SK-N-DZ (cell line): ENCODE results near the gene NUP93.
A peak's percentile ranks its signal among the peaks of the same experiment; 100 is the strongest.

Source experiments
- DNase-seq: peaks from one replicate; pipeline ENCODE4 v3.0.0-alpha.2; 2015; ENCODE audit warnings: low spot score

NUP93 gene

GRCh38 chr16:56742030-56742984 lies 12.4 kb downstream of the NUP93 start:
- DNase-seq = no peak

- DNase-seq = no peak
Measured at GRCh38 chr16:56743840-56744239, 13.9 kb downstream of the NUP93 start.

DNA sequence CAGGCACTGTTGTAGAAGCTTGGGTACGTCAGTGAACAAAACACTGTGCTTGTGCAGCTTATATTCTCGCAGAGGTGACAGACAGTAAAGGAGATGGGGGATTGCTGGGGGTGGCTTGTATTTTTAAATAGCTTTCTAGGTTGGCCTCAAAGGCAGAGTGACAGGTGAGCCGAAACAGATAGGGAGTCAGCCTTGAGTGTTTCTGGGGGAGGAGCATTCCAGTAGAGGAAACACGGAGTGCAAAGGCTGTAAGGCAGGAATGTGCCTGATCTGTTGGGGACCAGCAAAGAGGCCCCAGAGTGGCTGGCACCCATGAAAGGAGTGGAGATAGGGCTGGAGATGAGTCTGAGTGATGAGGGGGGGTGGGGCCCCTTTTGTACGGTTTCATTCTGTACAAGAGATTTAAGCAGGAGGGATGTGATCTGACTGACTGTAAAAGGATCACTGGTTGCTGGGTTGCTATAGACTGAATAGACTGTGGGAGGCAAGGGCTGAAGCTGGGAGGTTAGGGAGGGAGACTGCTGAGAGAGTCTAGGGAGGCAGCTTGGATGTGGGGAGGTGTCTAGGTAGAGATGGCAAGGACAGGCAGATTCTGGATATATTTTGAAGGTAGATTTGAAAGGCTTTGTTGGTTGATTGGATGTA lies 15.2 kb downstream of the NUP93 start:
- no peak for DNase-seq

DNA sequence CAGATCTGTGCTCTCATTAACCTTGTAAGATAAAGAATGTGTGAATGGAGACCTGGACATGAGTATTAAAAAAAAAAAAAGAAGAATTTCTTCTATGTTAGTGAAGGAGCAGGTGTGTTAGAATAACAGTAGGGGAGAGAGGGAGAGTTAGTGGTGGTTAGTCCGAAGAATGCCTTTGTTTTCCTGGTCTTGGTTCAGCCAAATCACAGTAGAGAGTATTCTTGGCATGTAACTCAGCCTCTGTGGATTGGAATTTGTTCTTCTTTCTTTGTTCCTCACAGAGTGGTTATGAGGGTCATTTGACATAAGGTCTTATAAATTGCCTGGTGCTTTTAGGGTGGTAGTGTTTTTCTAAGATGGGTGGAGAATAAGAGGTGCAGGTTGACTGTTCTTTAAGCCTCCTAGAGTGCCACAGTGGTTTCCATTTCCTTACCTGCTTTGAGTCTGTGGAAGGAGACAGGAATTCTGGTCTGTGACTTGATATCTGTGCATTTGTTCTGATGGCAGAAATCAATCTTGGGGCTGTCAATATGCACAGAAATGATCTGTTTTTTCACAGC lies 17.6 kb downstream of the NUP93 start:
- DNase-seq = no peak

DNA sequence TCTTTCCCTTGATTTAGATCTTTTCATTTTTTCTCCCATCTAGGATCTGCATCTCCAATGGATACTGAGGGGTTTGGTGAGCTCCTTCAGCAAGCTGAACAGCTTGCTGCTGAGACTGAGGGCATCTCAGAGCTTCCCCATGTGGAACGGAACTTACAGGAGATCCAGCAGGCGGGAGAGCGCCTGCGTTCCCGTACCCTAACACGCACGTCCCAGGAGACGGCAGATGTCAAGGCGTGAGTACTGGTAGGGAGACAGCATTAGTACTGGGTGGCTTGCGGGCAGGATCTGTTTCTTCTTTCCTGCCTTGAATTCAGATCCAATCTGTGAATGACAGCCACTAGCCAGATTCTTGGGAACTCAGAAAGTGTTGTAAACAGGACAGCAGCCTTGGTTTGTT lies 18.3 kb downstream of the NUP93 start:
- no peak for DNase-seq

- no peak for DNase-seq
Measured at GRCh38 chr16:56748826-56749225, 18.9 kb downstream of the NUP93 start.

DNA sequence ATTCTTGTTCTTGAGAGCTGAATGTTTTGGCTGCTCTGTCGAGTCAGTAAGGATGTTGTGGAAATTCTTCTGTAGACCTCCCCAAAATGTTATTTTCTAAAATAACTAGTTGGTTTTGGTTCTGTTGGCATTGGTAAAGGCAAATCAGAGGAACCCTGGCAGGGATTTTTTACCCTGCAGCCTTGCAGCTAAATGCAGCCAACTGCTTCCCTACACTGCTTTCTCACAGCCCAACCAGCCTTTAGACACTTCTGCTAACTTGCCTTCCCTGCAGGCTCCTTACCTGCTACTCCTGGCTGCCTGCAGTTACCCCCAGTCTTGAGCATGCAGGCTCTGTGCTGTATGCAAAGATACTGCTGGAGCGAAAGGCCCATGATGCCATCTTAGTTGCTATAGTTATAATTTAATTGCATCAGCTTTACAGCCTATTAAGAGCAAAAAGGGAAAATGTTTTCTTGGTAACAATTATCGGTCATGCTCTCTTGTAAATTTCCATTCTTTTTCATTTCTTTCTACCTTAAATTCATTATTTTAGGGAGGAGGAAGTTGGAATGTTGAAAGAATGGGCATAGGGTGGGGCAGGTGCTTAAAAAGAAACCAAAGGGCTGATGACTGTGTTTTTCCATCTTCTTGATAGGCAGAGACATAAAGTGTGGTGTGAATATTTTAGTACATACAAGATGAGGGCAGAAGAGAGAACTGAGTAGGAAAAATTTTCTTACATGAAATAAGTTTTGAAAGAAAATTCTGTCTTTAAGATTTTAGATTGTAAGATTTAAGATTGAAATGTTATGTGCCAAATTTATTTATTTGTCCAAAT lies 20.0 kb downstream of the NUP93 start:
- DNase-seq = no peak

DNA sequence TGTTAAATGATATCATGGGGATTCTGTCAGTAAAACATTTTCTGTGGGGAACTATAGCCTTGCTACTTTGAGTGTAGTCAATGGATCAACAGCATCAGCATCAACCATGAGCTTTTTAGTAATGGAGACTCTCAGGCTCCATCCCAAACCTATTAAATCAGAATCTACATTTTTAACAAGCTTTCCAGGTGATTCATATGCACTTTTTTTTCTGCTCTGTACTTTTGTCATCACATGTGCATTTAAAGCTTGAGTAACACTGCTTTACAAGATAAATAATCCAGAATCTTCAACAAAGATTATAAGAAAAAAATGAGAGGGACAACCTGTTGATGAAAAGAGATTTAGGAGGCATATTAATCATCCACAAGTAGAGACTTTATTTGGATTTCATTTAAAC lies 23.5 kb downstream of the NUP93 start:
- DNase-seq = no peak

- no peak for DNase-seq
Measured at GRCh38 chr16:56755038-56755437, 25.1 kb downstream of the NUP93 start.

- no peak for DNase-seq
Measured at GRCh38 chr16:56758432-56758831, 28.5 kb downstream of the NUP93 start.

- DNase-seq = no peak
Measured at GRCh38 chr16:56758930-56759329, 29.0 kb downstream of the NUP93 start.

DNA sequence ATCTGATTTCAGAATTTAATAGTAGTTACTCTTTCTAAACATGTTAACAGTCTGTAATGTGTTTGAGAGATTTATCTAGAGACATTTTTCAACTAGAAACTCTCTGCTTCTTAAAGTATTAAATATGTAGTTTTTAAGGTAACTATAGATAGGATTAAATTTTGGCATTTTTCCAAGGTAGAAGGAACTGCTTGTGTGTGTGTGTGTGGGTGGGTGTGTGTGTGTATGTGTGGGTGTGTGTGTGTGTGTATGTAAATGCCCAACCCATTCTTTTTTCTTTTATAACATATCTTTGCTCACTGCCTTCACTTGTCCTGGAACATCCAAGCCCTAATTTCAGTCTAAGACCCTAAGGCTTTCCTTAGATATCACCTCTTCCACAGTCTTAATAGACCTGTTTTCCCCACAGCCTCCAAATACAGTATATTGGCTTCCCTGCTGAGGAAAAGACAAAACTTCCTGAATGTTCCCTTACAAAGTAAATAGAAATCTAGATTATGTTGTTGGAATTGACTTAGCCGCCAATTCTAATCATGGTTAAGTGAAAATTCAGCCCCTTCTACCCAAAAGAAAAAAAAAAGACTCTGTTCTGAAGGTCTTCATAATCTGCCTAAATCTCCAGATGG lies 33.5 kb downstream of the NUP93 start:
- no peak for DNase-seq

DNA sequence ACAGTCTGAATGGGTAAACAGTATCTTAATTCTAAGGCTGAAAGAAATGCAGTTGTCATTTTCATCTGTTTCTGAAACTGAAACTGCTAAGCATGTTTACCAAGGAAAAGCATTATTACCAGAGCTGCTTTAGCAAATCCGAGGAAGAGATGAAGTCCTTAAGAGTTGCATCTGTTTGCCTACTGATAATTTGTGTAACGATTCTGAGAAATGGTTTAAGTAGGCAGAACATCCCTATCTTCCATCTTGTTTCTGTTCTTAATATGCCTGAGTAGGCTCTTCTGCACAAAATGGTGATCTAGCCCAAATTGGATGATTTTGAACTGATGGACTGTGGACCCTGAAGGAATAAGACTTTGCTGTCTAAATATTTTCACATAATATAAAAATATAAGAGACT lies 34.9 kb downstream of the NUP93 start:
- DNase-seq = no peak

GRCh38 chr16:56765949-56766348 lies 36.0 kb downstream of the NUP93 start:
- DNase-seq = no peak

DNA sequence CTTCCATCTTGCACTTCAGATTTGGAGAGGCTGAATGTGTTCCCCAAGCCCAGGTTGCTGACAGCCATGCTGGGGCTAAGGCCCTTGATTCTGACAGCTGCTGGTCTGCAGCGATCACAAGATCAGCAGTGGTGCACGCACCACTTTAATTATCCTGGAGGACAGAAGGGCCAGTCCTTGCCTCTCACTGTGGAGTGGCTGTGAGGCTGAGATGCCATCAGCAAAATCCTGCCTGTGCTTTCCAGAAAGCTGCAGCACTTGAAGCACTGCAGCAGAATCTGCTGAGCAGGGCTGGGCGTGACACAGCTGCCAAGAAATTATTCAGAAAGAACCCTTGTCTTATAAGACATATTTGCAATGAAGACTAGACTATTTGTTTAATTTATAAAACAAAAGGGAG lies 37.1 kb downstream of the NUP93 start:
- DNase-seq = peak; percentile 48

GRCh38 chr16:56769677-56770076 lies 39.7 kb downstream of the NUP93 start:
- no peak for DNase-seq

DNA sequence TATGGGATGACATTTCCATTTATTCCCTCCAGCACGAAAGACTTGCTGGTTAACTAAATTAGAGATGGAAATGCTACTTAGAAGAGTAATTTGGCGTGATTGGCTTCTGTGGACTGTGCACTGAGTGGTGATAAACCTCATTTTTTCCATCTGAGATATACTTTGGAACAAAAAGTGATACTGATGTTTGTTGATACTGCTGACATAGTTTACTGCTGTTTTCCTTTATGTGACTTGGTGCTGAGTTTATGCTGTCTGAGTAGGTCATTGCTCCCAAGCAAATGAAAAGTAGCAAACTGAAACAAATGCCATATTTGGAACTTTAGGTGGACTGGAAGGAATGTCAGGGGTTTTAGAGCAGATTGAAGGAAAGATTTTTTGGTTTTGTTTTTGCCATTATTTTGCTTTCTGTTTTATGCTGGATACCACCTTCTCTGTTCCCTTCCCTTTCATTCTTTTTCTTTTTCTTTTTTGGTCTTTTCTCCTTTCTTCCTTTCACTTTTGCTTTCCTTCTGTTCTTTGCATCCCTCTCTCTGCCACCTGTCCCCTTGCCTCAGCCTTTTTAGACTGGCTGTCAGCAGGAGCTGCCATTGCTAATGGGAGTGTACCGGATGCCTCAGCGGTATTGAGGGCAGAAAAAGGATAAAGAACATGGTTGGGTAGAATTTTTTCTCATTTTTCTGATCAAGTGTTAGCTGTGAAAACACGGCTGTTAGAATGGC lies 41.8 kb downstream of the NUP93 start:
- no peak for DNase-seq

- no peak for DNase-seq
Measured at GRCh38 chr16:56773532-56773931, 43.6 kb downstream of the NUP93 start.

DNA sequence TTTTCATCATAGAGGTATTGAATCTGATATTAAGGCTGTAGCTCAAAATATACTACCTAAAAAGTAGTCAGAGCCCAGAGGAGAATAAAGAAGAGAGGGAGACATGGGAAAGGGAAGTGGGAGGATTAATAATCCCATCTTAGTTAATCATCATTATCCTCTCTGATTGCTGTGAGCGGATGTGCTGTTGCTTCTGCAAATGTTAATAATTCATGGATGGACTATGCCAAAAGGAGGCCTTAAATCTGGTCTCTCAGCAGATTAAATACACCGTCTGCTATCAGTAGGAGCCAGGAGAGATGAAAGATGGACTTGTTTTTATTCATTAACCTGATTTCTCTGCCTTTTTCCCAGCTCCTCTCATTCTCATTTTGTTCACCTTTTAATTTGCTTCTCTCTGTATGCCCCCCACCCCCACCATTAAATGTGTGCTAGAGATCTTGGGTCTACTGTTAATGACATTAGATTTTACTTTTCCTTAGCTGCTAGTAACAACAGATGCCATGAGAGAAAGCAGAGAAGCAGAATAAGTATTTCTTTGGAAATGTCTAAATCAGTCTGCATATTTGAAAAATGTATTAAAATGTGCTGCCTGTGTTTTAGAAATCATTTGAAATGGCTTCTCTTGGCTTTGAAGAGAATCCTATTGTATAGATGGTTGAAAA lies 44.2 kb downstream of the NUP93 start:
- DNase-seq = no peak

DNA sequence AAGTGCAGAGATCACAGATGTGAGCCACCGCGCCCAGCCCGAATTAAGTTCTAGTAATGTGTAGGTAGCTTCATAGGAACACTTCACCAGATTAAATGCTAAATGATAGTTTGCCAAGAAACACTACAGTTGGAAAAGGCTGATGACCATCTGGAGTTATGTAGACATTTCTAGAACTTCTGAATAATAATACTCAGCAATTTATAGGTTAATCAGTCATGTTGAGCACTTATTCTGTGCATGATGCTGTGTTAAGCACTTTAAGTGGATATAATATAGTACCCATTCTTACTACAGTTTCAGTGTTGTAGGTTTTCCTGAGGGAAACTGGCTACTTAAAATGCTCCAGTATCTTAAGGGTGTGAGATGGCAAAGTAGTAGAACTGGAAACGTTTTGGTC lies 45.2 kb downstream of the NUP93 start:
- DNase-seq = no peak
